HepG2 (cell line): ENCODE results near the gene FMN2. TPM values are rescaled to one million over a fixed set of nuclear protein-coding genes. Genes with fewer than 3 reads are reported as not detected.

Source experiments
- ATAC-seq: fragments of 200-7000 bp; cut with Tn5 transposase; 3 replicates; pipeline ENCODE4 v1.9.1; 2020; ENCODE audit warnings: mild to moderate bottlenecking, moderate library complexity
- BruUV-seq: library from RNA; stranded (reverse); fragments of 400-500 nt; replicated peaks from 2 replicates; lab custom pipeline; 2021; lab: Mats Ljungman, UMichigan
- CTCF ChIA-PET: fragments of 300-600 bp; formaldehyde crosslinking; extraction: SDS; loops from one replicate; lab custom pipeline; 2021; ENCODE audit warnings: low total read pairs, inconsistent platforms, low intra/inter-chr PET ratio; lab: Yijun Ruan, JAX
- POLR2A ChIA-PET: fragments of 350-600 bp; sonication (Branson Sonifier 250); formaldehyde crosslinking; loops from one replicate; lab custom pipeline; 2020; ENCODE audit warnings: antibody characterized with exemption, inconsistent platforms; lab: Yijun Ruan, JAX
- DNase-seq: peaks from one replicate; pipeline ENCODE4 v3.0.0-alpha.2; 2015; ENCODE audit warnings: low spot score
- FAIRE-seq: peaks from 3 replicates; lab custom pipeline; 2011; peaks lifted over from hg19 to GRCh38; lab: Jason Lieb, UNC
- H2AFZ ChIP-seq: one replicate; pipeline ENCODE4 v1.6.1; 2011; ENCODE audit warnings: low read length, inconsistent platforms
- H3K27ac ChIP-seq: fragments of 300-600 bp; 3 replicates; pipeline ENCODE4 v1.8.0; 2011; ENCODE audit warnings: mixed run types, mild to moderate bottlenecking, mixed read lengths, low read length, inconsistent platforms; ENCODE audit not compliant: insufficient read depth; ENCODE audit errors: extremely low read length
- H3K27me3 ChIP-seq, 2 experiments: fragments of 200-600 bp in 1 of 2; 2 replicates in 1 of 2; 3 replicates in 1 of 2; pipeline versions ENCODE4 v1.6.0 to v1.8.0; 2011; ENCODE audit warnings: low read length in 2 of 2, mild to moderate bottlenecking in 2 of 2, moderate library complexity in 2 of 2, inconsistent platforms in 1 of 2; ENCODE audit not compliant: insufficient read depth in 2 of 2, control insufficient read depth in 1 of 2
- H3K36me3 ChIP-seq, 2 experiments: fragments of 200-600 bp in 1 of 2; replicated peaks in 1 of 2; 2 replicates in 1 of 2; 3 replicates in 1 of 2; pipeline versions ENCODE4 v1.5.1 to v1.8.0; 2011; ENCODE audit warnings: low read length in 2 of 2, inconsistent platforms in 1 of 2; ENCODE audit not compliant: insufficient read depth in 2 of 2, control insufficient read depth in 1 of 2
- H3K4me1 ChIP-seq: 2 replicates; pipeline ENCODE4 v1.5.1; 2012; ENCODE audit warnings: low read length, inconsistent platforms; ENCODE audit not compliant: insufficient read depth
- H3K4me2 ChIP-seq: 2 replicates; pipeline ENCODE4 v1.6.0; 2011; ENCODE audit warnings: low read depth, low read length, inconsistent platforms
- H3K4me3 ChIP-seq, 3 experiments: fragments of 200-600 bp in 1 of 3; sonication (generic), shearing (Covaris generic) in 1 of 3; replicated peaks in 1 of 3; 2 replicates each; pipeline ENCODE4 v1.5.1; 2011 to 2016; ENCODE audit warnings: low read length in 3 of 3, inconsistent platforms in 2 of 3, low read depth in 2 of 3, mild to moderate bottlenecking in 2 of 3, control low read depth in 1 of 3, mixed read lengths in 1 of 3; ENCODE audit not compliant: insufficient read depth in 1 of 3
- H3K79me2 ChIP-seq: one replicate; pipeline ENCODE4 v1.6.1; 2011; ENCODE audit warnings: low read length, inconsistent platforms; ENCODE audit not compliant: insufficient read depth
- H3K9ac ChIP-seq: 2 replicates; pipeline ENCODE4 v1.6.0; 2011; ENCODE audit warnings: mild to moderate bottlenecking, low read depth, low read length, inconsistent platforms; ENCODE audit not compliant: insufficient read depth
- H3K9me3 ChIP-seq: 2 replicates; pipeline ENCODE4 v1.5.1; 2012; ENCODE audit warnings: mild to moderate bottlenecking, low read length
- H4K20me1 ChIP-seq: 2 replicates; pipeline ENCODE4 v1.6.0; 2011; ENCODE audit warnings: inconsistent platforms, mild to moderate bottlenecking, low read length, moderate library complexity; ENCODE audit not compliant: insufficient read depth
- ARID5B ChIP-seq: IDR thresholded peaks from 2 replicates; pipeline ENCODE4 v1.4.0; 2020; ENCODE audit warnings: mild to moderate bottlenecking, missing genetic modification reagents
- RNF219 ChIP-seq: sonication (generic); formaldehyde crosslinking; IDR thresholded peaks from 2 replicates; pipeline ENCODE4 v1.5.0; 2020; ENCODE audit warnings: mild to moderate bottlenecking, missing genetic modification reagents
- THAP9 ChIP-seq: sonication (generic); formaldehyde crosslinking; IDR thresholded peaks from 2 replicates; pipeline ENCODE4; 2020; ENCODE audit warnings: missing genetic modification reagents, mild to moderate bottlenecking, borderline replicate concordance
- ZFP91 ChIP-seq: sonication (generic); formaldehyde crosslinking; IDR thresholded peaks from 2 replicates; pipeline ENCODE4 v1.9.0; 2022; ENCODE audit warnings: missing genetic modification reagents, mild to moderate bottlenecking, borderline replicate concordance
- ZKSCAN1 ChIP-seq: fragments of 150-350 bp; IDR thresholded peaks from 2 replicates; pipeline ENCODE4 v1.6.1; 2014; ENCODE audit warnings: low read length
- ZNF337 ChIP-seq: sonication (generic); formaldehyde crosslinking; IDR thresholded peaks from 2 replicates; pipeline ENCODE4 v1.5.1; 2020; ENCODE audit warnings: missing genetic modification reagents, low read depth, mild to moderate bottlenecking, borderline replicate concordance
- ZNF460 ChIP-seq: sonication (generic); formaldehyde crosslinking; IDR thresholded peaks from 2 replicates; pipeline ENCODE4 v1.5.1; 2020; ENCODE audit warnings: missing genetic modification reagents, mild to moderate bottlenecking, borderline replicate concordance
- ZNF781 ChIP-seq: sonication (generic); formaldehyde crosslinking; IDR thresholded peaks from 2 replicates; pipeline ENCODE4 v1.5.1; 2020; ENCODE audit warnings: borderline replicate concordance, mild to moderate bottlenecking, missing genetic modification reagents; ENCODE audit errors: not compliant biosample characterization
- WGBS: methylation state at CpG from one replicate; pipeline ENCODE4 v1.1.6; 2017; ENCODE audit warnings: low lambda C conversion rate; 5-methylcytosine and 5-hydroxymethylcytosine counted together
- in situ Hi-C: cut with HindIII; loops from 2 replicates; pipeline ENCODE4 v1.10.0; 2017; ENCODE audit warnings: low pct_unique_long_range_greater_than_20kb; ENCODE audit not compliant: extremely low pct_ligation_motif_present
- intact Hi-C: fragments of 100-400 bp; cut with micrococcal nuclease; formaldehyde crosslinking; loops from one replicate; pipeline ENCODE4 v1.10.0; 2022; ENCODE audit not compliant: unreplicated experiment
- polyA plus RNA-seq, 8 experiments: library from polyadenylated mRNA; depleted of rRNA in 3 of 8; stranded (reverse) in 7 of 8; unstranded in 1 of 8; fragments of >200 nt; fragmentation: Illumina TruSeq in 4 of 8; extraction: Trizol in 4 of 8; gene quantifications; 2 replicates each; pipeline versions ENCODE4 v1.2.1 to v1.2.3, GENCODE V29; 2011 to 2016; ENCODE audit warnings: low read depth in 4 of 8, missing spikeins in 1 of 8, mixed read lengths in 1 of 8; ENCODE audit not compliant: insufficient read depth in 1 of 8
- total RNA-seq, 5 experiments: library from RNA; depleted of rRNA; stranded (reverse); fragments of >200 nt; fragmentation: Illumina TruSeq; extraction: Trizol; gene quantifications; 2 replicates each; pipeline ENCODE4 v1.2.3, GENCODE V29; 2016; ENCODE audit warnings: low read depth in 1 of 5

The FMN2 gene
- total and polyA plus RNA-seq, 2 of the 13 experiments (the other 11 are each of a cell fraction or from before 2014, with no cell fraction given), result not detected

DNA sequence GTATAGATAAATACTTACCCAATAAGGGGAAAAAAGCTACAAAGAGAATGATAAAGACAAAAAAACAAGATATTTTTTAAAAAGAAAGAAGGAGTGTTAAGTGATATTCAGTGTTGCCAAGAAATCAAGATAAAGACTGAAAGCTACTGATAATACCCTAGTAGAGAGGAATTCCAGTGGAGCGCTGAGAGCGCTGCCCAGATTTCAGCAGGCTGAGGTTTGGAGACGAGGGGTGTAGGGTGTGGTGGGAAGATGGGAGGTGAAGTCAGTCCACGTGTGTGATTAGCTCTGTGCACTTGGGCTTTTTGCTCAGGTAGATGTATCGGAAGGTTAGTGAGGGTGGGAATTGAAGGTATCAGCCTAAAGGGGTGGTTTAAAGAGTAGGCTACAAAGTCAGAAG lies 47.8 kb downstream of the FMN2 start:
- intact Hi-C loops, result no loop called here
- no peak overlapping the region for H3K4me3 ChIP-seq
- H3K9me3 ChIP-seq, result no peaks in the 10 kb centered on the region
- no peaks in the 10 kb centered on the region for H4K20me1 ChIP-seq
- no peak for TF ChIP-seq ARID5B (CRISPR knock-in tag)
- no peak for TF ChIP-seq THAP9 (CRISPR knock-in tag)
- no peak for TF ChIP-seq ZNF781 (CRISPR knock-in tag)
- no peak for TF ChIP-seq ZNF337 (CRISPR knock-in tag)
- TF ChIP-seq ZFP91 (CRISPR knock-in tag), result no peak
- TF ChIP-seq RNF219 (CRISPR knock-in tag), result no peak
- no peak for TF ChIP-seq ZKSCAN1
- TF ChIP-seq ZNF460 (CRISPR knock-in tag), result no peak
- TF ChIP-seq, all 625 proteins: peak for 0
- Histone ChIP-seq H3K4me2 (no peak overlapping the region), H3K4me1 (no peaks in the 10 kb centered on the region), H3K9ac (no peak overlapping the region), H3K36me3 (no peaks in the 10 kb centered on the region), H2AFZ (no peak overlapping the region), H3K27me3 (no peaks in the 10 kb centered on the region; a peak in 1 of 5 replicates), H3K27ac (no peak overlapping the region), H3K79me2 (no peaks in the 10 kb centered on the region)
- FAIRE-seq (no peak), DNase-seq (no peak), ATAC-seq (no peak)
- WGBS, result 61% methylated on average over 5 of the region's 5 CpGs
- in situ Hi-C loops, result no loop called here
- CTCF ChIA-PET, result no interaction called here
- BruUV-seq, result no TSS peak
- POLR2A ChIA-PET, result no interaction called here
